HG02981 (cell line): ENCODE measurements around the gene BCKDK.
A peak's percentile ranks its signal among the peaks of the same experiment; 100 is the strongest.
"Not testable (repeated sequence)": the region's sequence is repeated elsewhere in the genome, so short reads cannot be mapped to it uniquely, and the experiment has no call there.

Experiments
- ATAC-seq: cut with Tn5 transposase; IDR thresholded peaks from one replicate; pipeline ENCODE4 v1.9.1; 2021; ENCODE audit warnings: mild to moderate bottlenecking, moderate library complexity; ENCODE audit not compliant: unreplicated experiment

BCKDK gene

GRCh38 chr16:31094424-31095120, 13.6 kb upstream of the BCKDK start, which contains the start of gene VKORC1:
Gene VKORC1 (minus strand): TSS chr16:31094797. CDS start chr16:31094729, 68 bp downstream.
- ATAC-seq: peak; percentile 81

GRCh38 chr16:31099860-31100638, 8.1 kb upstream of the BCKDK start:
- ATAC-seq: no peak

GRCh38 chr16:31100876-31101641, 7.1 kb upstream of the BCKDK start:
- ATAC-seq: not testable (repeated sequence)

GRCh38 chr16:31105677-31106213, 2.4 kb upstream of the BCKDK start:
- peak; percentile 39 for ATAC-seq

GRCh38 chr16:31106509-31107464, 1.4 kb upstream of the BCKDK start:
- no peak for ATAC-seq

- ATAC-seq: peak; percentile 49
Observed at GRCh38 chr16:31107465-31107867, 720 bp upstream of the BCKDK start.

- ATAC-seq: no peak
Observed at GRCh38 chr16:31108794-31109558, 790 bp downstream of the BCKDK start.

- ATAC-seq: no peak
Observed at GRCh38 chr16:31109622-31110021, 1.4 kb downstream of the BCKDK start.

- no peak for ATAC-seq
Observed at GRCh38 chr16:31110106-31111034, 2.2 kb downstream of the BCKDK start.

- ATAC-seq: no peak
Observed at GRCh38 chr16:31111881-31112466, 3.8 kb downstream of the BCKDK start.

- ATAC-seq: no peak
Observed at GRCh38 chr16:31112711-31113110, 4.5 kb downstream of the BCKDK start.

- peak; percentile 30 for ATAC-seq
Observed at GRCh38 chr16:31113121-31114120, 5.2 kb downstream of the BCKDK start.

GRCh38 chr16:31114468-31114867, 6.3 kb downstream of the BCKDK start:
- no peak for ATAC-seq

- peak; percentile 85 for ATAC-seq
Observed at GRCh38 chr16:31117384-31118222, 9.4 kb downstream of the BCKDK start, which contains the start of gene KAT8. Gene KAT8 (plus strand): TSS chr16:31117664. CDS start chr16:31117682, 18 bp downstream.
